ENCODE measurements around the gene NUMBL. TPM values are rescaled to one million over a fixed set of nuclear protein-coding genes. Genes with fewer than 3 reads are reported as not detected.

NUMBL gene
- total and polyA plus RNA-seq, 2 of the 8 experiments (the other 6 are each of a cell fraction or from before 2014, with no cell fraction given), result 13.5 to 24.8 TPM

GRCh38 chr19:40726279-40726678 lies 35.8 kb upstream of the NUMBL start:
- H3K36me3 ChIP-seq (ENCODE audit: control insufficient read depth in 2 of 4, insufficient read depth in 4 of 4, low read length in 3 of 4), result peaks cover 2 to 14% (median 6%) of the 10 kb centered on the region in 4 experiments; a peak in 5 of 8 replicates
- H4K20me1 ChIP-seq (replicated peaks in 1 of 2; ENCODE audit: control insufficient read depth in 1 of 2, insufficient read depth in 2 of 2, low read length in 2 of 2), result no peaks in the 10 kb centered on the region
- H3K23ac ChIP-seq (ENCODE audit: insufficient read length), result no peak overlapping the region
- no peak overlapping the region for H2AFZ ChIP-seq (ENCODE audit: low read length)
- H2AK5ac ChIP-seq (ENCODE audit: low read depth, low read length), result no peak overlapping the region
- no peak overlapping the region for H3K4me3 ChIP-seq (ENCODE audit: extremely low read depth in 1 of 4, insufficient read depth in 2 of 4, low read depth in 3 of 4, low read length in 4 of 4)
- no peak overlapping the region for H3K4me2 ChIP-seq (ENCODE audit: insufficient read depth in 1 of 2, low read depth in 2 of 2, low read length in 2 of 2)
- no peak for FAIRE-seq
- no peaks in the 10 kb centered on the region for H3K4me1 ChIP-seq (replicated peaks in 1 of 4; ENCODE audit: control insufficient read depth in 3 of 4, insufficient read depth in 4 of 4, low read length in 3 of 4)
- ChIA-PET CTCF (ENCODE audit: partially characterized antibody) (interaction anchor here (1.7 to 1.8 kb wide), 2 partner anchors 10 to 20 kb away, joined by 4 read pairs; no protein-coding TSS in a partner anchor), POLR2A (ENCODE audit: partially characterized antibody) (interaction anchor here (0.8 to 2.6 kb wide), 4 partner anchors 10 to 31 kb away, joined by 3 to 9 read pairs (median 4); no protein-coding TSS in a partner anchor)
- no peaks in the 10 kb centered on the region for H3K27me3 ChIP-seq (replicated peaks in 1 of 4; ENCODE audit: control insufficient read depth in 3 of 4, extremely low read depth in 1 of 4, insufficient read depth in 3 of 4, low read length in 3 of 4)
- no peak overlapping the region for H3K14ac ChIP-seq (ENCODE audit: insufficient read length)
- 95% methylated on average over 4 of the region's 4 CpGs; no CpG with 5 or more reads in 1 of the 2 experiments for WGBS, 2 experiments (ENCODE audit: extremely low coverage in 1 of 2, insufficient coverage in 1 of 2, insufficient read length in 1 of 2, insufficient replicate concordance in 2 of 2, low coverage in 1 of 2, low lambda C conversion rate in 2 of 2, missing lambda C conversion rate in 1 of 2)
- H3K9me3 ChIP-seq (ENCODE audit: insufficient read depth in 2 of 2, low read depth in 1 of 2, low read length in 1 of 2), result no peaks in the 10 kb centered on the region
- no peak overlapping the region for H2BK15ac ChIP-seq (ENCODE audit: low read length)
- DNase-seq (ENCODE audit: low read depth in 1 of 2, low spot score in 2 of 2), result no peak
- no peak overlapping the region for H4K5ac ChIP-seq (ENCODE audit: insufficient read length, low read depth, low read length)
- no peak overlapping the region for H3K56ac ChIP-seq (replicated peaks; ENCODE audit: insufficient read length, low read depth, low read length)
- H3K9ac ChIP-seq (replicated peaks in 1 of 4; ENCODE audit: extremely low read depth in 1 of 4, low read depth in 3 of 4, low read length in 3 of 4), result no peak overlapping the region
- no peaks in the 10 kb centered on the region; the same call in none of the 2 replicates for H3K79me1 ChIP-seq (ENCODE audit: low read depth, low read length)
- no peak overlapping the region for H3K18ac ChIP-seq (ENCODE audit: extremely low read depth, low read length)
- H4K91ac ChIP-seq (replicated peaks; ENCODE audit: insufficient read length, low read length), result no peak overlapping the region
- H3K79me2 ChIP-seq (ENCODE audit: control insufficient read depth in 1 of 2, insufficient read depth in 2 of 2, low read length in 2 of 2), result peaks cover 0 to 2% of the 10 kb centered on the region in 2 experiments; a peak in 1 of 4 replicates
- TF ChIP-seq JUN (IDR thresholded peaks at IDR 0.05; ENCODE audit: low read depth, low read length) (no peak), CREB1 (IDR thresholded peaks at IDR 0.05) (no peak), CEBPB (IDR thresholded peaks at IDR 0.05; ENCODE audit: low read depth, low read length) (no peak), YY1 (IDR thresholded peaks at IDR 0.05; ENCODE audit: low read depth, low read length) (no peak), GABPA (IDR thresholded peaks at IDR 0.05; ENCODE audit: borderline replicate concordance, insufficient read depth, low read length) (no peak), USF2 (IDR thresholded peaks at IDR 0.05; ENCODE audit: low read length) (no peak), EP300 (IDR thresholded peaks at IDR 0.05; ENCODE audit: borderline replicate concordance in 1 of 2, low read depth in 2 of 2, low read length in 2 of 2) (no peak), CHD1 (IDR thresholded peaks at IDR 0.05; ENCODE audit: low read depth, low read length) (no peak), NRF1 (IDR thresholded peaks at IDR 0.05; ENCODE audit: low read depth, low read length) (no peak)
- no peak overlapping the region for H4K8ac ChIP-seq (ENCODE audit: extremely low read depth, insufficient read depth, low read length)
- H2BK20ac ChIP-seq (ENCODE audit: low read length), result no peak overlapping the region
- no peak overlapping the region for H2BK120ac ChIP-seq (replicated peaks; ENCODE audit: low read depth, low read length)
- H3K27ac ChIP-seq (ENCODE audit: low read depth, low read length), result no peak overlapping the region
- H3K23me2 ChIP-seq (ENCODE audit: low read depth, low read length), result no peaks in the 10 kb centered on the region
- no peak overlapping the region for H2BK5ac ChIP-seq (ENCODE audit: low read depth, low read length)
- H2BK12ac ChIP-seq (ENCODE audit: low read depth, low read length), result no peak overlapping the region
- no peak overlapping the region for H3K4ac ChIP-seq (replicated peaks; ENCODE audit: insufficient read length, low read depth, low read length)
